Coronary artery (tissue), 2 donors: ENCODE data around the gene TAF1.
"Not testable (repeated sequence)": the region's sequence is repeated elsewhere in the genome, so short reads cannot be mapped to it uniquely, and the experiment has no call there.

ENCODE experiments used
- DNase-seq: peaks from one replicate; pipeline ENCODE4 v3.0.0-alpha.2; 2017; ENCODE audit warnings: low spot score
- H3K27ac ChIP-seq, 2 donors: fragments of 200-600 bp; sonication (generic); one replicate each; pipeline ENCODE4 v1.5.1; 2016 to 2019
- H3K4me3 ChIP-seq: fragments of 200-600 bp; sonication (generic); 2 replicates; pipeline ENCODE4 v1.5.1; 2016; ENCODE audit warnings: mild to moderate bottlenecking, moderate library complexity
- TF ChIP-seq, protein P1 (sequence below): fragments of 200-600 bp; sonication (generic); IDR thresholded peaks from one replicate; pipeline ENCODE4 v1.5.1; 2019; ENCODE audit warnings: antibody characterized with exemption

Gene TAF1

GRCh38 chrX:71439896-71440295, 73.7 kb downstream of the TAF1 start:
- TF ChIP-seq, protein P1, sequence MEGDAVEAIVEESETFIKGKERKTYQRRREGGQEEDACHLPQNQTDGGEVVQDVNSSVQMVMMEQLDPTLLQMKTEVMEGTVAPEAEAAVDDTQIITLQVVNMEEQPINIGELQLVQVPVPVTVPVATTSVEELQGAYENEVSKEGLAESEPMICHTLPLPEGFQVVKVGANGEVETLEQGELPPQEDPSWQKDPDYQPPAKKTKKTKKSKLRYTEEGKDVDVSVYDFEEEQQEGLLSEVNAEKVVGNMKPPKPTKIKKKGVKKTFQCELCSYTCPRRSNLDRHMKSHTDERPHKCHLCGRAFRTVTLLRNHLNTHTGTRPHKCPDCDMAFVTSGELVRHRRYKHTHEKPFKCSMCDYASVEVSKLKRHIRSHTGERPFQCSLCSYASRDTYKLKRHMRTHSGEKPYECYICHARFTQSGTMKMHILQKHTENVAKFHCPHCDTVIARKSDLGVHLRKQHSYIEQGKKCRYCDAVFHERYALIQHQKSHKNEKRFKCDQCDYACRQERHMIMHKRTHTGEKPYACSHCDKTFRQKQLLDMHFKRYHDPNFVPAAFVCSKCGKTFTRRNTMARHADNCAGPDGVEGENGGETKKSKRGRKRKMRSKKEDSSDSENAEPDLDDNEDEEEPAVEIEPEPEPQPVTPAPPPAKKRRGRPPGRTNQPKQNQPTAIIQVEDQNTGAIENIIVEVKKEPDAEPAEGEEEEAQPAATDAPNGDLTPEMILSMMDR: no peak
- H3K27ac ChIP-seq: no peak overlapping the region
- H3K4me3 ChIP-seq: no peak overlapping the region
- DNase-seq: no peak

GRCh38 chrX:71440401-71440800, 74.2 kb downstream of the TAF1 start:
- no peak for DNase-seq
- TF ChIP-seq, protein P1: no peak
- H3K4me3 ChIP-seq: no peak overlapping the region

GRCh38 chrX:71441809-71442208, 75.7 kb downstream of the TAF1 start:
- H3K4me3 ChIP-seq, H3K27ac ChIP-seq, DNase-seq: not testable (repeated sequence)

More at GRCh38 chrX:71440401-71440800, 74.2 kb downstream of the TAF1 start:
- H3K27ac ChIP-seq: no peak overlapping the region

DNA sequence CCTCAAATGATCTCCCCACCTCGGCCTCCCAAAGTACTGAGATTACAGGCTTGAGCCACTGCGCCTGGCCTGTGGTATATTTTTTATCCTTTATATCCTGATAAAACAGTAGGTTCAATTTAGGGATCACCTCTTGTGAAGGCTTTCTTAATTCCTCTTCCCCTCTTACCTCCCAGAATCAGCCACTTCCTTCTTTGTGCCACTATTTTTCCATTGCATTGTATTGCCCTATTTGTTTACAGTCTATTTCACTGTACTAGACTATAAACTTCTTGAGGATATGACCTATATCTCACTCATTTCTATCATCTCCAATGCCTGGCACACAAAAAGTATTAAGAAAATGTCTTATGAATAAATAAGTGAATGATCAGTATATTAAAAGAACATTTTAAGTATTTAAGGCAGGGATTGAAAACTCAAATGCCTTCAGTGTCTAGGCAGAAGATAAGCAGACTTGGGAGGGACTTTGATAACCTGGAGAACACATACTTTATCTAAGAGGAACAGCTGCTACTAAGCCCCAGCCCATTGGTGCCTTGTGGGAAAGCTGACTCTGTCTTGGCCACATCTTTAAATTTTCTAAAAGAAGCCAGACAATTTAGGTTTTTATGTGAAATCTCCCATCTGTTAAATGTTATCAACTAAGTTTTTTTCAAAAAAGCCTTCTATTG, 84.4 kb downstream of the TAF1 start:
- TF ChIP-seq, protein P1: no peak
- DNase-seq: no peak
- Histone ChIP-seq H3K27ac (no peak overlapping the region), H3K4me3 (no peak overlapping the region)

DNA sequence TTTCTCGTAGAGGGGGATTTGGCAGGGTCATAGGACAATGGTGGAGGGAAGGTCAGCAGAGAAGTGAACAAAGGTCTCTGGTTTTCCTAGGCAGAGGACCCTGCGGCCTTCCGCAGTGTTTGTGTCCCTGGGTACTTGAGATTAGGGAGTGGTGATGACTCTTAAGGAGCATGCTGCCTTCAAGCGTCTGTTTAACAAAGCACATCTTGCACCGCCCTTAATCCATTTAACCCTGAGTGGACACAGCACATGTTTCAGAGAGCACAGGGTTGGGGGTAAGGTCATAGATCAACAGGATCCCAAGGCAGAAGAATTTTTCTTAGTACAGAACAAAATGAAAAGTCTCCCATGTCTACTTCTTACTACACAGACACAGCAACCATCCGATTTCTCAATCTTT, 85.4 kb downstream of the TAF1 start:
- not testable (repeated sequence) for H3K27ac ChIP-seq, H3K4me3 ChIP-seq, DNase-seq

DNA sequence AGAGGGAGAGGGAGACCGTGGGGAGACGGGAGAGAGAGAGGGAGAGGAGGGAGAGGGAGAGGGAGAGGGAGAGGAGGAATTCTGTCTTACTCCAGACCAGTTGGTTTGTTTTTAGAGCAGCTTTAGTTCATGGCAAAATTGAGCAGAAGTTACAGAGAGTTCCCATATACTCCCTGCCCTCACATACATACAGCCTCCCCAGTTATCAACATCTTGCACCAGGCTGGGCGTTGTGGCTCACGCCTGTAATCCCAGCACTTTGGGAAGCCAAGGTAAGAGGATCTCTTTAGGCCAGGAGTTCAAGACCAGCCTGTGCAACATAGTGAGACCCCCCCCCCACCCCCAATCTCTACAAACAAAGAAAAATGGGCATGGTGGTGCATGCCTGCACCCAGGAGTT, 86.9 kb downstream of the TAF1 start:
- TF ChIP-seq, protein P1: no peak
- Histone ChIP-seq H3K27ac (no peak overlapping the region), H3K4me3 (no peak overlapping the region)
- DNase-seq: no peak

GRCh38 chrX:71454222-71454621, 88.1 kb downstream of the TAF1 start:
- Histone ChIP-seq H3K4me3 (no peak overlapping the region), H3K27ac (no peak overlapping the region)
- TF ChIP-seq, protein P1: no peak
- no peak for DNase-seq

DNA sequence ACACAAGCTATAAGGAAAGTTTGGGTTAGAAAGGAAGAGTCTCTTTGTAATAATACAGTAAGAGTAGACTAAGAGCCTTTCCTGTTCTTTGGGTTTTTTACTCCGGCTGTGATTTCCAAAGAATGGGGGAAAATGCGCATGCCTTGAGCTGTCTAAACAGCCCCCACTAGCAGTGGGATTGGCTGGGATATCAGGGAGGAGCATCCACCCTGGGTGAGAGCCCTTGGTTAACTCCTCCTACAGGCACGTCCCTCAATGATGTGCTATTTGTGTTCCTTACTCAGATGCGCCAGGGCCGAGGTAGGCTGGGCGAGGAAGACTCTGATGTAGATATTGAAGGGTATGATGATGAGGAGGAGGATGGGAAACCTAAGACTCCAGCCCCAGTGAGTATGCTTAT, 92.7 kb downstream of the TAF1 start:
- no peak overlapping the region for H3K4me3 ChIP-seq
- TF ChIP-seq, protein P1: no peak
- DNase-seq: no peak
- H3K27ac ChIP-seq: no peak overlapping the region
